NCI-H2171 (cell line): ENCODE measurements around the gene ARHGAP15.
A peak's percentile ranks its signal among the peaks of the same experiment; 100 is the strongest.

ENCODE experiments used
- DNase-seq: peaks from one replicate; lab custom pipeline; 2025; lab: John Stamatoyannopoulos, UW

The ARHGAP15 gene

GRCh38 chr2:143632751-143633374 lies 503.6 kb downstream of the ARHGAP15 start:
- DNase-seq: no peak

GRCh38 chr2:143633419-143633818 lies 504.2 kb downstream of the ARHGAP15 start:
- no peak for DNase-seq

GRCh38 chr2:143635302-143635701 lies 506.1 kb downstream of the ARHGAP15 start:
- no peak for DNase-seq

- no peak for DNase-seq
Measured at GRCh38 chr2:143635936-143636335, 506.7 kb downstream of the ARHGAP15 start.

- no peak for DNase-seq
Measured at GRCh38 chr2:143640826-143641225, 511.6 kb downstream of the ARHGAP15 start.

- no peak for DNase-seq
Measured at GRCh38 chr2:143645921-143646645, 516.9 kb downstream of the ARHGAP15 start.

GRCh38 chr2:143649226-143649740 lies 520.1 kb downstream of the ARHGAP15 start:
- no peak for DNase-seq

- DNase-seq: no peak
Measured at GRCh38 chr2:143652692-143653091, 523.5 kb downstream of the ARHGAP15 start.

GRCh38 chr2:143668234-143668633 lies 539.0 kb downstream of the ARHGAP15 start:
- no peak for DNase-seq

GRCh38 chr2:143674051-143674450 lies 544.8 kb downstream of the ARHGAP15 start:
- no peak for DNase-seq

- no peak for DNase-seq
Measured at GRCh38 chr2:143675021-143675420, 545.8 kb downstream of the ARHGAP15 start.

GRCh38 chr2:143679617-143680016 lies 550.4 kb downstream of the ARHGAP15 start:
- DNase-seq: peak; percentile 82

GRCh38 chr2:143680885-143681405 lies 551.7 kb downstream of the ARHGAP15 start:
- no peak for DNase-seq

GRCh38 chr2:143682436-143683055 lies 553.3 kb downstream of the ARHGAP15 start:
- DNase-seq: no peak

GRCh38 chr2:143683977-143684376 lies 554.8 kb downstream of the ARHGAP15 start:
- DNase-seq: no peak

GRCh38 chr2:143684551-143685320 lies 555.5 kb downstream of the ARHGAP15 start:
- DNase-seq: no peak

GRCh38 chr2:143685421-143686078 lies 556.3 kb downstream of the ARHGAP15 start:
- peak; percentile 84 for DNase-seq

GRCh38 chr2:143686585-143687164 lies 557.5 kb downstream of the ARHGAP15 start:
- DNase-seq: no peak

GRCh38 chr2:143688248-143688647 lies 559.0 kb downstream of the ARHGAP15 start:
- DNase-seq: no peak

GRCh38 chr2:143688815-143689214 lies 559.6 kb downstream of the ARHGAP15 start:
- no peak for DNase-seq

- DNase-seq: no peak
Measured at GRCh38 chr2:143689541-143689940, 560.3 kb downstream of the ARHGAP15 start.
